Erythroblast (primary cell): ENCODE results near the gene SLC1A3.

ENCODE experiments used
- GATA1 ChIP-seq: IDR thresholded peaks from 2 replicates; pipeline ENCODE4 v1.6.1; 2011; ENCODE audit warnings: low read depth, mild to moderate bottlenecking, control low read depth, low read length, moderate library complexity
- POLR2A ChIP-seq: IDR thresholded peaks from 2 replicates; pipeline ENCODE4 v1.6.1; 2011; ENCODE audit warnings: mild to moderate bottlenecking, low read length

DNA sequence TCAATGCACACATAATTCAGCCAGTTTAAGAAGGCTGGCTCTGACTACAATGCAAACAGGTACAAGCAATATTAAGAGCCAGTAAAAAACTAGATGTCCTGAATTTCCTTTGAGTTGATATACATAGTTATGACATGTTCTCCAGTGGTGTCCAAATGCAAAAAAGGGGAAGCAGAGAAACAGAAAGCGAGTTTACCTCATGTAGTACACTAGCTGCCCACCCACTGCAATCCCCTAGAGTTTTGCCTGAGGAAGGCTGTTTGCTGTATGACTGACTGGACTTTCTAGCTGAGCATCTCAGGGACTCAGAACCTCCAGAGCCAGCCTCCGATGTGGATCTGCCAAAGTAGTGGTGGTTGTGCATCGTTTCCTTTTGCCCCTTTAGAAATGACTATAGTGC is 44.8 kb upstream of the SLC1A3 start:
- TF ChIP-seq POLR2A (no peak), GATA1 (no peak)
